CD4-positive, alpha-beta T cell treated with Interleukin-2 at 100 ng/mL for 4 hours (primary cell): Measurements from ENCODE around the gene DTNB.
A peak's percentile ranks its signal among the peaks of the same experiment; 100 is the strongest.
"Not testable (repeated sequence)": the region's sequence is repeated elsewhere in the genome, so short reads cannot be mapped to it uniquely, and the experiment has no call there.

ENCODE experiments used
- DNase-seq: peaks from one replicate; pipeline ENCODE4 v3.0.0-alpha.2; 2020; ENCODE audit warnings: low spot score

DTNB gene

GRCh38 chr2:25623361-25623760 is 50.0 kb downstream of the DTNB start:
- no peak for DNase-seq

GRCh38 chr2:25620711-25621110 is 52.7 kb downstream of the DTNB start:
- DNase-seq = no peak

- no peak for DNase-seq
These were observed 53.3 kb downstream of the DTNB start for GRCh38 chr2:25620077-25620476.

GRCh38 chr2:25619185-25619584 is 54.2 kb downstream of the DTNB start:
- DNase-seq = no peak

- DNase-seq = no peak
These were observed 54.7 kb downstream of the DTNB start for GRCh38 chr2:25618676-25619075.

GRCh38 chr2:25617948-25618646 is 55.3 kb downstream of the DTNB start:
- no peak for DNase-seq

GRCh38 chr2:25615920-25616319 is 57.5 kb downstream of the DTNB start:
- DNase-seq = no peak

GRCh38 chr2:25615386-25615785 is 58.0 kb downstream of the DTNB start:
- DNase-seq = no peak

GRCh38 chr2:25614711-25615110 is 58.7 kb downstream of the DTNB start:
- DNase-seq = no peak

GRCh38 chr2:25608718-25609117 is 64.7 kb downstream of the DTNB start:
- no peak for DNase-seq

- DNase-seq = peak; percentile 43
These were observed 66.5 kb downstream of the DTNB start for GRCh38 chr2:25606892-25607291.

GRCh38 chr2:25602333-25602723 is 71.0 kb downstream of the DTNB start:
- DNase-seq = no peak

GRCh38 chr2:25601711-25602332 is 71.6 kb downstream of the DTNB start:
- not testable (repeated sequence) for DNase-seq

GRCh38 chr2:25598911-25599310 is 74.5 kb downstream of the DTNB start:
- no peak for DNase-seq

GRCh38 chr2:25598332-25598731 is 75.0 kb downstream of the DTNB start:
- DNase-seq = no peak

GRCh38 chr2:25597881-25598280 is 75.5 kb downstream of the DTNB start:
- DNase-seq = no peak

- DNase-seq = no peak
These were observed 76.7 kb downstream of the DTNB start for GRCh38 chr2:25596516-25597244.

GRCh38 chr2:25595393-25595792 is 78.0 kb downstream of the DTNB start:
- DNase-seq = no peak

GRCh38 chr2:25594991-25595390 is 78.4 kb downstream of the DTNB start:
- DNase-seq = no peak

GRCh38 chr2:25592766-25593292 is 80.5 kb downstream of the DTNB start:
- no peak for DNase-seq

GRCh38 chr2:25590921-25591505 is 82.4 kb downstream of the DTNB start:
- DNase-seq = no peak

- no peak for DNase-seq
These were observed 83.6 kb downstream of the DTNB start for GRCh38 chr2:25589676-25590205.
